Ectodermal cell (in vitro differentiated cells): ENCODE results near the gene DDX1.
"Not testable (repeated sequence)": the region's sequence is repeated elsewhere in the genome, so short reads cannot be mapped to it uniquely, and the experiment has no call there.

ENCODE experiments used
- H3K27ac ChIP-seq: 2 replicates; pipeline ENCODE4 v1.7.0; 2013; ENCODE audit warnings: mild to moderate bottlenecking, low read depth, low read length; ENCODE audit not compliant: insufficient read depth, poor library complexity, severe bottlenecking
- H3K27me3 ChIP-seq: 2 replicates; pipeline ENCODE4 v1.7.0; 2013; ENCODE audit warnings: mild to moderate bottlenecking, low read length; ENCODE audit not compliant: insufficient read depth, control insufficient read depth, poor library complexity, severe bottlenecking
- H3K36me3 ChIP-seq: one replicate; pipeline ENCODE4 v1.7.0; 2013; ENCODE audit warnings: low read length; ENCODE audit not compliant: control insufficient read depth, insufficient read depth
- H3K4me1 ChIP-seq: one replicate; pipeline ENCODE4 v1.7.0; 2013; ENCODE audit warnings: low read length; ENCODE audit not compliant: control insufficient read depth, insufficient read depth
- H3K4me3 ChIP-seq: 2 replicates; pipeline ENCODE4 v1.7.0; 2013; ENCODE audit warnings: low read depth, low read length, control low read depth; ENCODE audit not compliant: insufficient read depth
- H3K9me3 ChIP-seq: 2 replicates; pipeline ENCODE4 v1.7.0; 2013; ENCODE audit warnings: mild to moderate bottlenecking, low read length, moderate library complexity; ENCODE audit not compliant: control insufficient read depth
- WGBS, 2 experiments: methylation state at CpG; one replicate each; pipeline ENCODE4 v1.1.7; 2013; ENCODE audit warnings: missing lambda C conversion rate in 2 of 2; 5-methylcytosine and 5-hydroxymethylcytosine counted together

The DDX1 gene

GRCh38 chr2:15606481-15607441 is 15.1 kb downstream of the DDX1 start:
- Histone ChIP-seq H3K4me3 (no peak overlapping the region), H3K27me3 (no peaks in the 10 kb centered on the region), H3K36me3 (peaks cover 73% of the 10 kb centered on the region), H3K9me3 (no peaks in the 10 kb centered on the region), H3K27ac (no peak overlapping the region), H3K4me1 (no peaks in the 10 kb centered on the region)
- WGBS, 2 experiments: 94 to 95% methylated on average over 6 to 7 of the region's 8 CpGs

DNA sequence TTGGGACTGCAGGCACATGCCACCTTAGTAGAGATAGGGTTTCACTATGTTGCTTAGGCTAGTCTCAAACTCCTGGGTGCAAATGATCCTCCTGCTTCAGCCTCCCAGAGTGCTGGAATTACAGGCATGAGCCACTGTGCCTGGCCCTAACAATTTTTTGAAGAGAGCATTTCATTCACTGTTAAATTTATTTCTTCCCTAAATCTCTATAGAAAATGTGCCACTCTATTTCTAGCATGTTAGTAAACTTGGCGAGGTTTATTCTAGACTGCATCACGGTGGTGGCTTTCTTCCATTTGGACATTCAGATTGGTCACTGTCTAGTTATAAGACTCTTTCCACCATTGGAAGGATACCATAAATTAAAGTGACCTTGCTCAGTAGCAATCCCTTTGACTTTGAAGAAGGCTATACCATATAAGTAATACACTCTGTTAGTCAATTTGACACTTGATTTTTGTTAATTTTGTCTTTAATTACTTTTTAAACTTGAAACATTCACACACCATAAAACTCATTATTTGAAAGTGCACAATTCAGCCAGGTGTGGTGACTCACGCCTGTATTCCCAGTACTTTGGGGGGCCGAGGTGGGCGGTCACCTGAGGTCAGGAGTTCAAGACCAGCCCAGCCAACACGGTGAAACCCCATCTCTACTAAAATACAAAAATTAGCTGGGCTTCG is 16.2 kb downstream of the DDX1 start:
- WGBS, 2 experiments: 92 to 96% methylated on average over 7 of the region's 7 CpGs

GRCh38 chr2:15608392-15608761 is 16.7 kb downstream of the DDX1 start:
- Histone ChIP-seq H3K9me3 (no peaks in the 10 kb centered on the region), H3K4me3 (no peak overlapping the region), H3K27ac (no peak overlapping the region), H3K4me1 (no peaks in the 10 kb centered on the region), H3K36me3 (peaks cover 69% of the 10 kb centered on the region), H3K27me3 (no peaks in the 10 kb centered on the region)
- WGBS, 2 experiments: 91 to 98% methylated on average over 4 of the region's 4 CpGs

More for the DNA sequence above, 16.2 kb downstream of the DDX1 start:
- H3K4me1 ChIP-seq: no peaks in the 10 kb centered on the region
- H3K9me3 ChIP-seq: no peaks in the 10 kb centered on the region
- no peak overlapping the region for H3K27ac ChIP-seq
- H3K36me3 ChIP-seq: peaks cover 67% of the 10 kb centered on the region
- no peaks in the 10 kb centered on the region for H3K27me3 ChIP-seq
- no peak overlapping the region for H3K4me3 ChIP-seq

DNA sequence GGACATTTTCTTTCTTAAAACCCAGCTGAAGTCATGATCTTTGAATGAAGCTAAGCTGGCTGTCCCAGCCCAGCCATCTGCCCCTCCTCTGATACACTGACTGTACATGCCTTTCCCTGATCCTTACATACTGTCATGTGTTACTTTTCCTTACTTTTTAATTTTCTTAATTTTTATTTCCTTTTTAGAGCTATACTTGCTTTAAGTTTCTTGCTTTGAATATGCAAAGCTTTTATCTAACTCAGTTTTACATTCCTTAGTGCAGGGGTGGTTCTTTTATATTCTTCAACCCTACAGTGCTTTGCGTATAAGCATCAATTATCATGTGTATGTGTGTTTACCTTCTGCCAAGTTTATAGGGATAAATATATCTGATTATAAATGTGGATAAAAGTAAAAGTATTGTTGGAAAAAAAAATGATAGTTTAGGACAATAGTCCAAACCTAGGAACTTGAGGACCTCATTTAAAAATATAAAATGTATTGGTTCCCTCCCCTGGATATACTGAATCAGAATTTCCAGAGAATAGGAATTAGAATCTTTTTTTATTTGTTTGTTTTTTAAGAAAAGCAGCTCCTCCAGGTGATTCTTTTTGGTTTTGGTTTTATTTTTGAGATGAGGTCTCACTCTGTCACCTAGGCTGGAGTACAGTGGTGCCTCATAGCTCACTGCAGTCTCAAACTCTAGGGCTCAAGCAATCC is 17.8 kb downstream of the DDX1 start:
- H3K4me1 ChIP-seq: no peaks in the 10 kb centered on the region
- no peak overlapping the region for H3K4me3 ChIP-seq
- no peaks in the 10 kb centered on the region for H3K9me3 ChIP-seq
- H3K27me3 ChIP-seq: no peaks in the 10 kb centered on the region
- H3K27ac ChIP-seq: no peak overlapping the region
- H3K36me3 ChIP-seq: peaks cover 64% of the 10 kb centered on the region
- WGBS, 2 experiments: 90% methylated on average over 1 of the region's 1 CpG; no CpG with 5 or more reads in 1 of the 2 experiments

DNA sequence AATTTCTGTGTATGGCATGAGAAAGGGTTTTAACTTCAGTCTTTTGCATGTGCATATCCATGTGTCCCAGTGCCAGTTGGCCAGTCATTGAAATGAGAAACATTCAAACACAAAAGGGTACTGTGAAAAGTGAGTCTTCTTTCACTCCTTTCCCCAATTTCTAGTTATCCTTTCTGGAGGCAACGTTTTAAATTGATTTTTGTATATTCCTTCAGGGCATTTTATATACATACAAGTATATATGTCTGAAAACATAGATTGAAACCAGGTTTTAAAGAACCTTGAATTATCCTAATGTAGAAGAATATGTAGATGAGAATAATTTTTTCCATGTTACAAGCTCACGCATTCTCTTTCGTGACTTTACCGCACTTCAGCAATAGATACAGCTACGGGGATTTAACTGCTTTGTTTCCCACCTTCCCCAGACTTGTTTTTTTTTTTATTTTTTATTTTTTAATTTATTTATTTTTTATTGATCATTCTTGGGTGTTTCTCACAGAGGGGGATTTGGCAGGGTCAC is 18.8 kb downstream of the DDX1 start:
- H3K4me3 ChIP-seq: no peak overlapping the region
- no peaks in the 10 kb centered on the region for H3K9me3 ChIP-seq
- no peak overlapping the region for H3K27ac ChIP-seq
- H3K36me3 ChIP-seq: peaks cover 55% of the 10 kb centered on the region
- H3K27me3 ChIP-seq: no peaks in the 10 kb centered on the region
- no peaks in the 10 kb centered on the region for H3K4me1 ChIP-seq
- WGBS, 2 experiments: 93 to 100% methylated on average over 3 of the region's 5 CpGs

- H3K4me3 ChIP-seq, H3K4me1 ChIP-seq, H3K27me3 ChIP-seq, H3K27ac ChIP-seq, H3K9me3 ChIP-seq: not testable (repeated sequence)
- WGBS, 2 experiments: 96% methylated on average over 18 to 22 of the region's 33 CpGs
- H3K36me3 ChIP-seq: peaks cover 39% of the 10 kb centered on the region
Observed at GRCh38 chr2:15612101-15612500, 20.4 kb downstream of the DDX1 start.

- no peak overlapping the region for H3K27ac ChIP-seq
- peaks cover 29% of the 10 kb centered on the region for H3K36me3 ChIP-seq
- no peaks in the 10 kb centered on the region for H3K4me1 ChIP-seq
- H3K9me3 ChIP-seq: no peaks in the 10 kb centered on the region
- 94% methylated on average over 9 to 10 of the region's 10 CpGs for WGBS, 2 experiments
- no peak overlapping the region for H3K4me3 ChIP-seq
- H3K27me3 ChIP-seq: no peaks in the 10 kb centered on the region
Observed at GRCh38 chr2:15613736-15614429, 22.2 kb downstream of the DDX1 start.

DNA sequence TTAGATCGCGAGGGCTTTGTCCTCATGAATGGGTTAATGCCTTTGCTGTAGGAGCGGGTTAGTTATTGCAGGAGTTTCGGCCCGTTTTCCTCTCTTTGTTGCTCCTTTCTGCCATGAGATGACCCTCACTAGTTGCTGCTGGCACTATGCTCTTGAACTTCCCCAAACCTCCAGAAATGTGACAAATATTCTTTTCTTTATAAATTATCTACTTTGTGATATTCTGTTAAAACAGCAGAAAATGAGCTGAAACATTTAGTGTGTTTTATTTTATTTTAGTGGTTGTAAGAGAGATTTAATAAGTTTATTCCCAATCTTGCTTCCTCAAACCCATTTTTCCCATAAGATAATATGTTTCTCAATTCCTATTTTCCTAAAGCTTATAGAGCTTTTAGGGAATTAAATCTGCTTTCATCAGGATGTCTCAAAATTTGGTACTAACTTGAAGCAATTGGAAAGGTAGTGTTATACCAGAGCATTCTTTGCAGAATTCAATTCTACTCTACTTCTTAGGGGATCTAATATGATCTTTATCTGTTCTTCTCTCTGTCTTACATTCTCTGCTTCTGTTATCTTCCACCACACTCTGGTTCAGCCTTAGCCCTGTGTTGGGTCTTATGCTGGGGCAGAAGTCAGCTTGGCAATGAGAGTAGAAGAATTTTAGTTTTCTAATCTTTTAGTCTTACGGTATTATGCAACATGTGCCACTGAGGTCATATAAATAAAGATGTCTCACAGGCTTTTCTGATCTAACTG is 23.1 kb downstream of the DDX1 start:
- no peaks in the 10 kb centered on the region for H3K27me3 ChIP-seq
- WGBS, 2 experiments: 93 to 95% methylated on average over 6 of the region's 6 CpGs
- H3K27ac ChIP-seq: no peak overlapping the region
- no peak overlapping the region for H3K4me3 ChIP-seq
- peaks cover 28% of the 10 kb centered on the region for H3K36me3 ChIP-seq
- H3K9me3 ChIP-seq: no peaks in the 10 kb centered on the region
- H3K4me1 ChIP-seq: no peaks in the 10 kb centered on the region

- WGBS, 2 experiments: 85 to 86% methylated on average over 3 of the region's 3 CpGs
- Histone ChIP-seq H3K4me3 (no peak overlapping the region), H3K27ac (no peak overlapping the region), H3K9me3 (no peaks in the 10 kb centered on the region), H3K27me3 (no peaks in the 10 kb centered on the region), H3K36me3 (peaks cover 21% of the 10 kb centered on the region), H3K4me1 (no peaks in the 10 kb centered on the region)
Observed at GRCh38 chr2:15615301-15615920, 23.7 kb downstream of the DDX1 start.
